Measurements from ENCODE around the gene DOCK2.

GRCh38 chr5:169956756-169957155, 319.7 kb downstream of the DOCK2 start:
- TF ChIP-seq POLR2AphosphoS5 (IDR thresholded peaks at IDR 0.05; ENCODE audit: low read depth, low read length): no peak
- no peak for TF ChIP-seq TAF1 (IDR thresholded peaks at IDR 0.05; ENCODE audit: borderline replicate concordance, insufficient read depth, low read length)
